Astrocyte (in vitro differentiated cells and primary cell): ENCODE data around the gene GPR12. TPM values are rescaled to one million over a fixed set of nuclear protein-coding genes. Genes with fewer than 3 reads are reported as not detected.
"Not testable (repeated sequence)": the region's sequence is repeated elsewhere in the genome, so short reads cannot be mapped to it uniquely, and the experiment has no call there.

Experiments used
- DNase-seq: peaks from one replicate; pipeline ENCODE4 v3.0.0-alpha.2; 2010; ENCODE audit warnings: low read depth
- FAIRE-seq: peaks from 2 replicates; lab custom pipeline; 2011; peaks lifted over from hg19 to GRCh38; lab: Jason Lieb, UNC
- H2AFZ ChIP-seq: 2 replicates; pipeline ENCODE4 v1.6.0; 2012; ENCODE audit warnings: low read depth, low read length, inconsistent platforms
- H3K27ac ChIP-seq: 2 replicates; pipeline ENCODE4 v1.5.1; 2011; ENCODE audit warnings: low read depth, low read length, inconsistent platforms
- H3K27me3 ChIP-seq: 2 replicates; pipeline ENCODE4 v1.6.0; 2011; ENCODE audit warnings: low read length, inconsistent platforms; ENCODE audit not compliant: insufficient read depth
- H3K36me3 ChIP-seq: 2 replicates; pipeline ENCODE4 v1.5.1; 2011; ENCODE audit warnings: low read length, inconsistent platforms; ENCODE audit not compliant: insufficient read depth
- H3K4me1 ChIP-seq: 2 replicates; pipeline ENCODE4 v1.5.1; 2011; ENCODE audit warnings: low read length, inconsistent platforms; ENCODE audit not compliant: insufficient read depth
- H3K4me2 ChIP-seq: 2 replicates; pipeline ENCODE4 v1.6.0; 2012; ENCODE audit warnings: low read length, inconsistent platforms
- H3K4me3 ChIP-seq: 2 replicates; pipeline ENCODE4 v1.5.1; 2011; ENCODE audit warnings: low read depth, mild to moderate bottlenecking, low read length, inconsistent platforms; ENCODE audit not compliant: insufficient read depth
- H3K79me2 ChIP-seq: 2 replicates; pipeline ENCODE4 v1.6.0; 2012; ENCODE audit warnings: mild to moderate bottlenecking, low read length, inconsistent platforms; ENCODE audit not compliant: insufficient read depth
- H3K9ac ChIP-seq: 2 replicates; pipeline ENCODE4 v1.6.0; 2012; ENCODE audit warnings: mild to moderate bottlenecking, low read length, inconsistent platforms
- H3K9me3 ChIP-seq: 2 replicates; pipeline ENCODE4 v1.5.1; 2012; ENCODE audit warnings: low read depth, mild to moderate bottlenecking, low read length, inconsistent platforms; ENCODE audit not compliant: insufficient read depth
- H4K20me1 ChIP-seq: 2 replicates; pipeline ENCODE4 v1.6.0; 2012; ENCODE audit warnings: low read length, inconsistent platforms; ENCODE audit not compliant: insufficient read depth
- H3K27ac Mint-ChIP-seq: one replicate; pipeline ENCODE4 v1.8.0; 2021; ENCODE audit warnings: mild to moderate bottlenecking, mixed read lengths; ENCODE audit not compliant: unreplicated experiment
- H3K27me3 Mint-ChIP-seq: one replicate; pipeline ENCODE4 v1.8.0; 2021; ENCODE audit warnings: low read depth, mixed read lengths; ENCODE audit not compliant: unreplicated experiment
- H3K36me3 Mint-ChIP-seq: one replicate; pipeline ENCODE4 v1.8.0; 2021; ENCODE audit warnings: low read depth, mixed read lengths; ENCODE audit not compliant: unreplicated experiment
- H3K4me1 Mint-ChIP-seq: one replicate; pipeline ENCODE4 v1.8.0; 2021; ENCODE audit warnings: low read depth, mixed read lengths; ENCODE audit not compliant: unreplicated experiment
- H3K4me3 Mint-ChIP-seq: one replicate; pipeline ENCODE4 v1.8.0; 2021; ENCODE audit warnings: mild to moderate bottlenecking, moderate library complexity, mixed read lengths; ENCODE audit not compliant: unreplicated experiment
- H3K9me3 Mint-ChIP-seq: one replicate; pipeline ENCODE4 v1.8.0; 2021; ENCODE audit warnings: mild to moderate bottlenecking, mixed read lengths; ENCODE audit not compliant: unreplicated experiment
- CTCF ChIP-seq: IDR thresholded peaks from 2 replicates; pipeline ENCODE4 v1.5.1; 2011; ENCODE audit warnings: low read depth, mild to moderate bottlenecking, inconsistent platforms, low read length, moderate library complexity; ENCODE audit not compliant: insufficient read depth
- EZH2 ChIP-seq: IDR thresholded peaks from 2 replicates; pipeline ENCODE4 v1.6.1; 2012; ENCODE audit warnings: mild to moderate bottlenecking, low read length, inconsistent platforms; ENCODE audit not compliant: insufficient read depth
- total RNA-seq: library from RNA; stranded (reverse); gene quantifications from 2 replicates; pipeline ENCODE4 v1.2.1, GENCODE V29; 2021

The GPR12 gene
- total RNA-seq, 1 donor from 2014 or later: not detected

GRCh38 chr13:26727633-26728032, 33.0 kb downstream of the GPR12 start:
- H3K27ac Mint-ChIP-seq: no peak overlapping the region
- TF ChIP-seq EZH2: no peak
- no peak for TF ChIP-seq CTCF
- Histone ChIP-seq H3K4me3 (no peak overlapping the region), H3K79me2 (no peaks in the 10 kb centered on the region), H3K4me1 (no peaks in the 10 kb centered on the region), H3K4me2 (no peak overlapping the region), H3K9ac (no peak overlapping the region), H4K20me1 (no peaks in the 10 kb centered on the region), H2AFZ (no peak overlapping the region), H3K27me3 (no peaks in the 10 kb centered on the region), H3K9me3 (no peaks in the 10 kb centered on the region), H3K36me3 (no peaks in the 10 kb centered on the region), H3K27ac (no peak overlapping the region)
- H3K4me3 Mint-ChIP-seq: no peak overlapping the region
- H3K9me3 Mint-ChIP-seq: no peaks in the 10 kb centered on the region
- H3K36me3 Mint-ChIP-seq: no peaks in the 10 kb centered on the region
- DNase-seq (no peak), FAIRE-seq (no peak)
- H3K27me3 Mint-ChIP-seq: peaks cover 26% of the 10 kb centered on the region
- no peaks in the 10 kb centered on the region for H3K4me1 Mint-ChIP-seq

- Histone ChIP-seq H3K9me3 (no peaks in the 10 kb centered on the region), H3K27me3 (no peaks in the 10 kb centered on the region), H3K36me3 (no peaks in the 10 kb centered on the region), H3K9ac (no peak overlapping the region), H3K27ac (no peak overlapping the region), H3K4me3 (no peak overlapping the region), H3K79me2 (no peaks in the 10 kb centered on the region), H3K4me2 (no peak overlapping the region), H3K4me1 (no peaks in the 10 kb centered on the region), H4K20me1 (no peaks in the 10 kb centered on the region), H2AFZ (no peak overlapping the region)
- DNase-seq: no peak
- no peak overlapping the region for H3K27ac Mint-ChIP-seq
- no peaks in the 10 kb centered on the region for H3K36me3 Mint-ChIP-seq
- H3K4me3 Mint-ChIP-seq: no peak overlapping the region
- H3K27me3 Mint-ChIP-seq: peaks cover 26% of the 10 kb centered on the region
- H3K4me1 Mint-ChIP-seq: no peaks in the 10 kb centered on the region
- TF ChIP-seq CTCF: no peak
- no peak for TF ChIP-seq EZH2
- no peaks in the 10 kb centered on the region for H3K9me3 Mint-ChIP-seq
- no peak for FAIRE-seq
These were observed 33.5 kb downstream of the GPR12 start for GRCh38 chr13:26727122-26727521.

GRCh38 chr13:26726684-26727083, 33.9 kb downstream of the GPR12 start:
- TF ChIP-seq CTCF (no peak), EZH2 (no peak)
- FAIRE-seq (no peak), DNase-seq (no peak)
- H4K20me1 ChIP-seq: no peaks in the 10 kb centered on the region
- no peak overlapping the region for H3K4me3 ChIP-seq
- no peaks in the 10 kb centered on the region for H3K36me3 ChIP-seq
- no peak overlapping the region for H3K27ac Mint-ChIP-seq
- H3K79me2 ChIP-seq: no peaks in the 10 kb centered on the region
- H3K27me3 Mint-ChIP-seq: peaks cover 22% of the 10 kb centered on the region
- H3K36me3 Mint-ChIP-seq: no peaks in the 10 kb centered on the region
- H3K9me3 Mint-ChIP-seq: no peaks in the 10 kb centered on the region
- H3K9ac ChIP-seq: no peak overlapping the region
- no peak overlapping the region for H3K4me2 ChIP-seq
- no peak overlapping the region for H3K27ac ChIP-seq
- H3K4me3 Mint-ChIP-seq: no peak overlapping the region
- H3K9me3 ChIP-seq: no peaks in the 10 kb centered on the region
- H3K4me1 ChIP-seq: no peaks in the 10 kb centered on the region
- H3K27me3 ChIP-seq: no peaks in the 10 kb centered on the region
- H3K4me1 Mint-ChIP-seq: no peaks in the 10 kb centered on the region
- H2AFZ ChIP-seq: no peak overlapping the region

GRCh38 chr13:26723620-26724019, 37.0 kb downstream of the GPR12 start:
- not testable (repeated sequence) for H3K4me1 Mint-ChIP-seq, H3K4me3 Mint-ChIP-seq, DNase-seq, H4K20me1 ChIP-seq, H3K79me2 ChIP-seq, H3K27ac ChIP-seq, H3K9me3 Mint-ChIP-seq, H3K27me3 Mint-ChIP-seq, H3K4me2 ChIP-seq, H3K36me3 Mint-ChIP-seq, FAIRE-seq, H3K27ac Mint-ChIP-seq, H2AFZ ChIP-seq, H3K4me1 ChIP-seq, H3K9ac ChIP-seq, H3K36me3 ChIP-seq, H3K9me3 ChIP-seq, H3K4me3 ChIP-seq, H3K27me3 ChIP-seq
